OCI-LY1 (cell line): ENCODE measurements around the gene DYRK1A.

ENCODE experiments used
- H2AFZ ChIP-seq: fragments of 200-600 bp; sonication (generic), shearing (Covaris generic); 2 replicates; pipeline ENCODE4 v1.6.0; 2014; ENCODE audit warnings: antibody characterized with exemption, mild to moderate bottlenecking, low read length
- H3F3A ChIP-seq: fragments of 200-600 bp; sonication (generic), shearing (Covaris generic); 2 replicates; pipeline ENCODE4 v1.6.0; 2014; ENCODE audit warnings: mild to moderate bottlenecking, antibody characterized with exemption, low read length, moderate library complexity; ENCODE audit not compliant: insufficient read depth
- H3K27ac ChIP-seq: fragments of 200-600 bp; sonication (generic); 2 replicates; pipeline ENCODE4 v1.5.1; 2014; ENCODE audit warnings: low read length, mixed run types, mild to moderate bottlenecking, low read depth; ENCODE audit not compliant: poor library complexity, severe bottlenecking
- H3K27me3 ChIP-seq: fragments of 200-600 bp; sonication (generic); 2 replicates; pipeline ENCODE4 v1.6.0; 2014; ENCODE audit warnings: antibody characterized with exemption, mild to moderate bottlenecking, low read length, moderate library complexity; ENCODE audit not compliant: insufficient read depth
- H3K36me3 ChIP-seq: fragments of 200-600 bp; sonication (generic); 2 replicates; pipeline ENCODE4 v1.6.1; 2014; ENCODE audit warnings: mild to moderate bottlenecking, antibody characterized with exemption, low read length, moderate library complexity, mixed read lengths; ENCODE audit not compliant: insufficient read depth
- H3K4me1 ChIP-seq: fragments of 200-600 bp; sonication (generic); 2 replicates; pipeline ENCODE4 v1.5.1; 2014; ENCODE audit warnings: mild to moderate bottlenecking, low read length, moderate library complexity; ENCODE audit not compliant: insufficient read depth, severe bottlenecking
- H3K4me2 ChIP-seq: fragments of 200-600 bp; sonication (generic), shearing (Covaris generic); 2 replicates; pipeline ENCODE4 v1.6.1; 2014; ENCODE audit warnings: low read length
- H3K4me3 ChIP-seq: fragments of 200-600 bp; sonication (generic); 2 replicates; pipeline ENCODE4 v1.5.1; 2014; ENCODE audit warnings: low read length, low read depth, mild to moderate bottlenecking, mixed read lengths; ENCODE audit not compliant: poor library complexity, severe bottlenecking
- H3K79me2 ChIP-seq: fragments of 200-600 bp; shearing (Covaris generic); 2 replicates; pipeline ENCODE4 v1.6.1; 2016; ENCODE audit warnings: mixed run types, low read length, mixed read lengths; ENCODE audit not compliant: insufficient read depth
- H3K9ac ChIP-seq: fragments of 200-600 bp; sonication (generic), shearing (Covaris generic); 2 replicates; pipeline ENCODE4 v1.6.1; 2014; ENCODE audit warnings: mild to moderate bottlenecking, low read length, mixed read lengths
- H3K9me2 ChIP-seq: fragments of 200-600 bp; sonication (generic), shearing (Covaris generic); 2 replicates; pipeline ENCODE4 v1.6.1; 2014; ENCODE audit warnings: low read depth, mild to moderate bottlenecking, low read length, mixed read lengths
- H3K9me3 ChIP-seq: fragments of 200-600 bp; shearing (Covaris generic); 2 replicates; pipeline ENCODE4 v1.6.1; 2014; ENCODE audit warnings: low read length, mixed read lengths
- H4K20me1 ChIP-seq: fragments of 200-600 bp; sonication (generic), shearing (Covaris generic); 2 replicates; pipeline ENCODE4 v1.6.0; 2016; ENCODE audit warnings: mild to moderate bottlenecking, low read length; ENCODE audit not compliant: insufficient read depth
- CTCF ChIP-seq: fragments of 200-600 bp; sonication (generic), shearing (Covaris generic); IDR thresholded peaks from 2 replicates; pipeline ENCODE4 v1.5.1; 2017; ENCODE audit warnings: mild to moderate bottlenecking, antibody characterized with exemption, low read length, moderate library complexity, mixed read lengths
- EZH2 ChIP-seq: fragments of 200-600 bp; sonication (generic), shearing (Covaris generic); IDR thresholded peaks from 2 replicates; pipeline ENCODE4 v1.8.0; 2017; ENCODE audit warnings: borderline replicate concordance, mixed run types, mild to moderate bottlenecking, antibody characterized with exemption, low read length, moderate library complexity, mixed read lengths

The DYRK1A gene

GRCh38 chr21:37472581-37472980 is 106.0 kb downstream of the DYRK1A start:
- Histone ChIP-seq H3K4me3 (no peak overlapping the region), H3K36me3 (peaks cover 51% of the 10 kb centered on the region), H3K79me2 (peaks cover 98% of the 10 kb centered on the region), H3K27me3 (no peaks in the 10 kb centered on the region), H4K20me1 (no peaks in the 10 kb centered on the region), H3K9ac (no peak overlapping the region), H3F3A (no peaks in the 10 kb centered on the region), H3K4me1 (peaks cover 3% of the 10 kb centered on the region), H3K9me2 (no peaks in the 10 kb centered on the region), H3K4me2 (no peak overlapping the region), H3K27ac (no peak overlapping the region), H3K9me3 (no peaks in the 10 kb centered on the region), H2AFZ (no peak overlapping the region)
- TF ChIP-seq CTCF (no peak), EZH2 (no peak)

- peaks cover 42% of the 10 kb centered on the region for H3K36me3 ChIP-seq
- no peak overlapping the region for H3K4me3 ChIP-seq
- H3K27me3 ChIP-seq: no peaks in the 10 kb centered on the region
- no peaks in the 10 kb centered on the region for H3K9me3 ChIP-seq
- H3K9me2 ChIP-seq: no peaks in the 10 kb centered on the region
- H3K9ac ChIP-seq: no peak overlapping the region
- H4K20me1 ChIP-seq: no peaks in the 10 kb centered on the region
- H3K4me2 ChIP-seq: no peak overlapping the region
- no peak overlapping the region for H3K27ac ChIP-seq
- H3K79me2 ChIP-seq: peaks cover 95% of the 10 kb centered on the region
- TF ChIP-seq EZH2 (no peak), CTCF (no peak)
- H3K4me1 ChIP-seq: peaks cover 3% of the 10 kb centered on the region
- no peaks in the 10 kb centered on the region for H3F3A ChIP-seq
- no peak overlapping the region for H2AFZ ChIP-seq
These were observed 106.9 kb downstream of the DYRK1A start for GRCh38 chr21:37473491-37473890.

- peaks cover 40% of the 10 kb centered on the region for H3K36me3 ChIP-seq
These were observed 107.8 kb downstream of the DYRK1A start for GRCh38 chr21:37474342-37474741.

More at GRCh38 chr21:37474342-37474741, 107.8 kb downstream of the DYRK1A start:
- peaks cover 3% of the 10 kb centered on the region for H3K4me1 ChIP-seq
- H3F3A ChIP-seq: no peaks in the 10 kb centered on the region
- H4K20me1 ChIP-seq: no peaks in the 10 kb centered on the region
- no peak overlapping the region for H3K9ac ChIP-seq
- no peak overlapping the region for H3K27ac ChIP-seq
- no peak overlapping the region for H3K4me3 ChIP-seq
- no peaks in the 10 kb centered on the region for H3K27me3 ChIP-seq
- H2AFZ ChIP-seq: no peak overlapping the region
- no peak overlapping the region for H3K4me2 ChIP-seq
- H3K79me2 ChIP-seq: peaks cover 94% of the 10 kb centered on the region
- no peak for TF ChIP-seq CTCF
- no peak for TF ChIP-seq EZH2
- H3K9me2 ChIP-seq: no peaks in the 10 kb centered on the region
- no peaks in the 10 kb centered on the region for H3K9me3 ChIP-seq
